Measurements from ENCODE around the gene NFATC2. TPM values are rescaled to one million over a fixed set of nuclear protein-coding genes. Genes with fewer than 3 reads are reported as not detected.

NFATC2 gene
- total RNA-seq, 1 experiment from 2014 or later: 15.8 TPM

DNA sequence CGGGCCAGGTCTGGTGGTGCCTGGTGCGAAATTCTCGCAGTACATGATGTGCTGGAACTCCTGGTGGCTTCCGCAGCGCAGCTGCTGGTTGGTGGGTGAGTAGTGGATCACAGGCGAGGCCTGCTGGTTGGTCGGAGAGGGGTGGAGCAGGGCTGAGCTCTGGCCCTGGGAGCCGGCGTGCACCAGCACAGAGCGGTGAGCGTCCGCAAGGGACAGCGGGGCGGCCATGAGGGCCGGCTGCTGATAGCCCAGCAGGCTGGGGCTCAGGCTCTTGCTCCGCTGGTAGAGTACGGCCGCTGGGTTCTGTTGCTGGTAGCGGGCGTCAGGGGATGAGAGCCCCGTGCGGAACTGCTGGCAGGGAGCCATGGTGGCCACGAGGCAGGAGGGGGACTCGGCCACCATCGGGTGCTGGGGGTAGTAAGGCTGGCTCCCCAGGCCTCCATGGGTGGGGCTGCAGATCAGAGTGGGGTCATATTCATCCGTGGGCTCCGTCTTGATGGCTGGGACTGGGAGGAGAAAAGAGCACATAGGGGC is 110.2 kb downstream of the NFATC2 start:
- no peak overlapping the region for H3K4me3 Mint-ChIP-seq (ENCODE audit: low read depth, unreplicated experiment)
- CTCF ChIA-PET: interaction anchor here (0.8 kb wide), 1 partner anchor 24 kb away, joined by 3 read pairs; no protein-coding TSS in a partner anchor
- no peaks in the 10 kb centered on the region for H3K36me3 Mint-ChIP-seq (ENCODE audit: insufficient read depth, unreplicated experiment)
- intact Hi-C loops (cut with micrococcal nuclease; ENCODE audit: unreplicated experiment): no loop called here
- BruUV-seq (replicated peaks): no TSS peak
- TF ChIP-seq CTCF (IDR thresholded peaks at IDR 0.05; ENCODE audit: unreplicated experiment): no peak
- no peak for DNase-seq
- no peaks in the 10 kb centered on the region for H3K9me3 Mint-ChIP-seq (ENCODE audit: low read depth, unreplicated experiment)
- no peaks in the 10 kb centered on the region for H3K4me1 Mint-ChIP-seq (ENCODE audit: low read depth, unreplicated experiment)
- no peak overlapping the region for H3K27ac Mint-ChIP-seq (ENCODE audit: unreplicated experiment)
- no peaks in the 10 kb centered on the region for H3K27me3 Mint-ChIP-seq (ENCODE audit: unreplicated experiment)

DNA sequence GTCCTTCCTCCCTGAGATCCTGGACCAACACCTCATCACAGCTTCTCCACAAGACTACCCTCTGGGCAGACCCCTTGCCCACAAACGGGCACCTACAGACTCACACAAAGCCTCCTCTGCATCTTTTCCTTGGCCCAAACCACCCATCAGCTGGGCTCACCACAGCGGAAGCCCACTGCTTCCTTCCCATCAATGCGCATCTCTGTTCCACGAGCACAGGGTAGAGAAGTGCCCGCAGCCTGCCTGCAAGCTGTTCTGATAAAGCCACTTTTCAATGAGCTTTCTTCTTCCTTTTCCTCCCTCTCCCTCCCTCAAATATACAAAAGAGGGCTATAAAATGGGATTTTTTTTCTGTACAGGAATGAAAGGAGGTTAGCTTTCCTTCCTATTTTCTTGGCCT is 111.2 kb downstream of the NFATC2 start:
- CTCF ChIA-PET: no interaction called here

DNA sequence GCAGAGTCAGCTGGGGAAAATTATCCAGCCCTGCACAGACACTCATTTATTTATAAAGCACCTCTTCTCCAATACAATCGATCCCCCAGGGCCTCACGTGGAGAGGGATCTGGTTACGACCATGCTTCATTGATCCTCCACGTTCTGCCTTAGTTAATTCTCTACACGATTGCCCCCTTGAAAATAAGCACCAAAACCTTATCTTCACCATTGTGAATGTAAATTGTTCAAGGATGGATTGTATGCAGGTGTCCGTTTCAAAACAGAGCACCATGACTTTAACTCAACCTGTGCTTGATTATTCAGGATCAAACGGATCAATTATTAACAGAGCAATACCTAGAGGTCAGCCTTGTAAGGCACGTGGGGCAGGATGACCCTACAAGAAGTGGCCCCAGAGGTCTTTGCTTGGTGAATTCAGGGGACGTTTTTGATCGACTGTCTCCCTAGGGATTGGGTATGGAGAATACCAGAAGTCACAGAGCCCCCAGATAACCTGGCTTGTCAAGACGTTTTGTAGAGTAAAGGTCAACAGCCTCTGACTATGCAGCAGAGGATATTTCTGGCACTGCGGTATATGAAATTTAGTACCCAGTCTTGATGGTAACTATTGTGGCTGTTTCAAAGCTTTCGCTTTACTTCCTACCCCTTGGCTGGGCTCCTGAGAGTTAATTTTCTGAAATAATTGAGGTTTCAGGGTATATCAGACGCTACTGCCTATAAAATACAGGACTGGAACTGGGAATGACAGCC is 112.1 kb downstream of the NFATC2 start:
- Mint-ChIP-seq H3K27me3 (ENCODE audit: unreplicated experiment) (no peaks in the 10 kb centered on the region), H3K4me1 (ENCODE audit: low read depth, unreplicated experiment) (no peaks in the 10 kb centered on the region), H3K4me3 (ENCODE audit: low read depth, unreplicated experiment) (no peak overlapping the region), H3K9me3 (ENCODE audit: low read depth, unreplicated experiment) (no peaks in the 10 kb centered on the region), H3K36me3 (ENCODE audit: insufficient read depth, unreplicated experiment) (no peaks in the 10 kb centered on the region), H3K27ac (ENCODE audit: unreplicated experiment) (no peak overlapping the region)
- no TSS peak for BruUV-seq (replicated peaks)
- intact Hi-C loops (cut with micrococcal nuclease; ENCODE audit: unreplicated experiment): no loop called here
- no peak for DNase-seq
- TF ChIP-seq CTCF (IDR thresholded peaks at IDR 0.05; ENCODE audit: unreplicated experiment): no peak
- CTCF ChIA-PET: no interaction called here

More for the DNA sequence above, 111.2 kb downstream of the NFATC2 start:
- intact Hi-C loops (cut with micrococcal nuclease; ENCODE audit: unreplicated experiment): no loop called here
- DNase-seq: no peak
- Mint-ChIP-seq H3K27ac (ENCODE audit: unreplicated experiment) (no peak overlapping the region), H3K9me3 (ENCODE audit: low read depth, unreplicated experiment) (no peaks in the 10 kb centered on the region), H3K4me1 (ENCODE audit: low read depth, unreplicated experiment) (no peaks in the 10 kb centered on the region), H3K36me3 (ENCODE audit: insufficient read depth, unreplicated experiment) (no peaks in the 10 kb centered on the region), H3K27me3 (ENCODE audit: unreplicated experiment) (no peaks in the 10 kb centered on the region), H3K4me3 (ENCODE audit: low read depth, unreplicated experiment) (no peak overlapping the region)
- no TSS peak for BruUV-seq (replicated peaks)
- TF ChIP-seq CTCF (IDR thresholded peaks at IDR 0.05; ENCODE audit: unreplicated experiment): no peak

GRCh38 chr20:51429696-51430095 is 112.8 kb downstream of the NFATC2 start:
- BruUV-seq (replicated peaks): no TSS peak
- Mint-ChIP-seq H3K4me3 (ENCODE audit: low read depth, unreplicated experiment) (no peak overlapping the region), H3K9me3 (ENCODE audit: low read depth, unreplicated experiment) (no peaks in the 10 kb centered on the region), H3K4me1 (ENCODE audit: low read depth, unreplicated experiment) (no peaks in the 10 kb centered on the region), H3K27ac (ENCODE audit: unreplicated experiment) (no peak overlapping the region), H3K36me3 (ENCODE audit: insufficient read depth, unreplicated experiment) (peaks cover 3% of the 10 kb centered on the region), H3K27me3 (ENCODE audit: unreplicated experiment) (no peaks in the 10 kb centered on the region)
- no peak for DNase-seq
- CTCF ChIA-PET: no interaction called here
- no peak for TF ChIP-seq CTCF (IDR thresholded peaks at IDR 0.05; ENCODE audit: unreplicated experiment)
- intact Hi-C loops (cut with micrococcal nuclease; ENCODE audit: unreplicated experiment): no loop called here
